ENCODE data around the gene C10orf90.
"Not testable (repeated sequence)": the region's sequence is repeated elsewhere in the genome, so short reads cannot be mapped to it uniquely, and the experiment has no call there.

Gene C10orf90

GRCh38 chr10:126387041-126387921 is 283.2 kb downstream of the C10orf90 start:
- DNase-seq: peak; percentile 22

DNA sequence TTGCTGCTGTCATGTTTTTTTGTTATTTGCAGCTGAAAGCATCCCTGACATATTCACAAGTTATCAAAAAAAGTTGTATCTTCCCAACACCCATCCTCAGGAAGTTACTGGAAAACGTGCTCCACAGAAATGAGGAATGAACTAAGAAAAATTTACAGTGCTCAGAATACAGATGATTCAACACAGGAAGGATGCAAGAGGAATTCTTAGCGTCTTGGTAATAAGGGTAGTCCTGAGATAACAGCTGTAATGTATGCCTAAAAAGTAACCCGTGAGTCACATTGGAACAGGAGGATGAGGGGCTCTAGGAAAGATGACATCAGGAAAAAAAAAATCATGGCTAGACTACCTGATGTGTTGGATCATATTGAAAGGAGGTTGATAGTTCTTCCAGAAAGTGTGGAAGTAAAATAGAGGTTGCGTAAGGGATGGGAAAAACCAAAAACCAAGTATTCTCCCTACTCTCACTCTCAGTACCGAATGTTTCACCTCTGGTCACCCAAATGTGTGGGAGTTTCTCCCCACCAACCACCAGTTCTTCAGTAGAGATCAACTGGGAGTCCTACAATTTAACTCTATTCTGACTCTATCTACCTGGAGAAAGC is 286.1 kb downstream of the C10orf90 start:
- no peak for DNase-seq

DNA sequence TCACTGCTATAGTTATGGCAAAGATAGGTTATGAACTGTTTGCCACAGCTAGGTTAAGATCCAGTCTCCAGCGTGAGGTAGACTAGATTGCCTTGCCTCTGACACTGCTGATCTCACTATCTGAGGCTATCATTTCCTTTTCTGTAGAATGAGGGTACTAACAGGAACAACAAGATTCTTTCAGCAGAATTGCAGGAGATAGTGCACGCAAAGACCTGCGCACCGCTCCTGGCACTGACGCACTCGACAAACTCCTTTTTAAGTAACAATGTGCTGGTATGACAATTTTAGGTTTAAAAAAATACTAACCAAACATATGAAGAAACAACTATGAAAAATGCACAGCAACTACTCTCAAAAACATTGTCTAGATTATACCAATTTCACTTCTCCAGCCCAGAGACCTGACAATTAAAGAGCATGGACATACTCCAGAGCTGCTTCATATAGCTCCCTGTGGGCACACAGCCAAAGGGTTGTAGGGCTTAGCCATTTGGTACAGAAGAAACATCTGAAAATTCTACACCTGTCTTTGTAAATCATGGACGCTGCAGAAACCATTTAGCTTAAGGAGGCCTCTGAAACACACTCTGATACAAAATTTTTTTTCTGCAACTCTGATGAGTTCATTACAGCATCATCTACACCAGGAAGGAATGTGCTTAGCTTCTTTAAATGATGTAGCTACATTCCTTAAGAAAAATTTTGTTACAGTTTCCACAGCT is 290.0 kb downstream of the C10orf90 start:
- DNase-seq: no peak

- not testable (repeated sequence) for DNase-seq
Measured at GRCh38 chr10:126379166-126379565, 291.3 kb downstream of the C10orf90 start.

GRCh38 chr10:126376956-126377355 is 293.5 kb downstream of the C10orf90 start:
- DNase-seq: no peak

GRCh38 chr10:126375926-126376554 is 294.5 kb downstream of the C10orf90 start:
- DNase-seq: no peak

GRCh38 chr10:126375299-126375698 is 295.2 kb downstream of the C10orf90 start:
- no peak for DNase-seq
